SW 1271 (cell line): ENCODE results near the gene CCL15.

Experiments used
- DNase-seq, 2 experiments: peaks; one replicate each; lab custom pipeline; 2025; lab: John Stamatoyannopoulos, UW

CCL15 gene

GRCh38 chr17:35991075-35991474, 10.3 kb downstream of the CCL15 start:
- DNase-seq, result no peak

GRCh38 chr17:35988164-35988563, 13.2 kb downstream of the CCL15 start:
- DNase-seq, result no peak

GRCh38 chr17:35986643-35987042, 14.7 kb downstream of the CCL15 start, which contains the start of gene CCL14:
Gene CCL14, minus strand, starts transcription at chr17:35986729. Its CDS starts 80 bp downstream, at chr17:35986649.
- no peak for DNase-seq

GRCh38 chr17:35984140-35984539, 17.2 kb downstream of the CCL15 start:
- no peak for DNase-seq

GRCh38 chr17:35982409-35983191, 18.8 kb downstream of the CCL15 start:
- DNase-seq, result no peak

- no peak for DNase-seq
Observed at GRCh38 chr17:35981908-35982330, 19.4 kb downstream of the CCL15 start.

GRCh38 chr17:35981246-35981645, 20.1 kb downstream of the CCL15 start, which contains the start of gene CCL16:
Gene CCL16, minus strand, starts transcription at chr17:35981497. Its CDS starts 77 bp downstream, at chr17:35981420.
- DNase-seq, result no peak

GRCh38 chr17:35978346-35978745, 23.0 kb downstream of the CCL15 start:
- no peak for DNase-seq

- no peak for DNase-seq
Observed at GRCh38 chr17:35977509-35977908, 23.8 kb downstream of the CCL15 start.

- no peak for DNase-seq
Observed at GRCh38 chr17:35973333-35974260, 27.8 kb downstream of the CCL15 start.

- no peak for DNase-seq
Observed at GRCh38 chr17:35972945-35973332, 28.4 kb downstream of the CCL15 start.

GRCh38 chr17:35972535-35972934, 28.8 kb downstream of the CCL15 start:
- DNase-seq, result no peak

- no peak for DNase-seq
Observed at GRCh38 chr17:35972066-35972465, 29.3 kb downstream of the CCL15 start.

- DNase-seq, result peak in 1 of 2 experiments; percentile 60
Observed at GRCh38 chr17:35969558-35970380, 31.6 kb downstream of the CCL15 start.

- DNase-seq, result no peak
Observed at GRCh38 chr17:35968520-35969054, 32.8 kb downstream of the CCL15 start.

- DNase-seq, result no peak
Observed at GRCh38 chr17:35965272-35965671, 36.1 kb downstream of the CCL15 start.

- DNase-seq, result no peak
Observed at GRCh38 chr17:35963663-35964062, 37.7 kb downstream of the CCL15 start.

GRCh38 chr17:35953720-35954119, 47.6 kb downstream of the CCL15 start:
- DNase-seq, result no peak

- no peak for DNase-seq
Observed at GRCh38 chr17:35949401-35949800, 52.0 kb downstream of the CCL15 start.

- DNase-seq, result no peak
Observed at GRCh38 chr17:35948092-35948491, 53.3 kb downstream of the CCL15 start.
